ENCODE measurements around the gene CHRNA5. TPM values are rescaled to one million over a fixed set of nuclear protein-coding genes. Genes with fewer than 3 reads are reported as not detected.

Gene CHRNA5
- total and polyA plus RNA-seq, 2 donors from 2014 or later: 0.41 to 0.76 TPM

DNA sequence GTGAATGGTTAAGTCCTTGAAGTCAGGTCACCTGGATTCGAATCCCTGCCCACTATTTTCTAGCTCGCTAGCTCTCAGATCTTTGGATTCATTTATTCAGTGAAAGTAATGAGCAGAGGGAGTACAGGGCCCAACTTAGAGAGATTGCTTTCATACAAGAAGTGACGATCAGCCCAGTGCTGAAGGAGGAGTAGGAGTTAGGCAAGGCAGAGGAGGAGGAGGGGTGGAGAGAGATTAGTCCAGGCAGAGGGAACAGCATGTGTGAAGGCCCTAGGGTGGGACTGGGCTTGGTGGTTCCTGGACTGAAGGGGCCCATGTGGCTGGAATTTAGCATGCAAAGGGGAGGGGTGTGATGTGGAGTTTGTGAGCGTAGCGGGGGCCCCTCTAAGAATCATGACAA, 3.8 kb upstream of the CHRNA5 start:
- Histone ChIP-seq H3K4me3 (ENCODE audit: low read length in 3 of 3) (no peak overlapping the region), H3K9ac (ENCODE audit: low read length in 3 of 3) (no peak overlapping the region)
- TF ChIP-seq, protein P1, sequence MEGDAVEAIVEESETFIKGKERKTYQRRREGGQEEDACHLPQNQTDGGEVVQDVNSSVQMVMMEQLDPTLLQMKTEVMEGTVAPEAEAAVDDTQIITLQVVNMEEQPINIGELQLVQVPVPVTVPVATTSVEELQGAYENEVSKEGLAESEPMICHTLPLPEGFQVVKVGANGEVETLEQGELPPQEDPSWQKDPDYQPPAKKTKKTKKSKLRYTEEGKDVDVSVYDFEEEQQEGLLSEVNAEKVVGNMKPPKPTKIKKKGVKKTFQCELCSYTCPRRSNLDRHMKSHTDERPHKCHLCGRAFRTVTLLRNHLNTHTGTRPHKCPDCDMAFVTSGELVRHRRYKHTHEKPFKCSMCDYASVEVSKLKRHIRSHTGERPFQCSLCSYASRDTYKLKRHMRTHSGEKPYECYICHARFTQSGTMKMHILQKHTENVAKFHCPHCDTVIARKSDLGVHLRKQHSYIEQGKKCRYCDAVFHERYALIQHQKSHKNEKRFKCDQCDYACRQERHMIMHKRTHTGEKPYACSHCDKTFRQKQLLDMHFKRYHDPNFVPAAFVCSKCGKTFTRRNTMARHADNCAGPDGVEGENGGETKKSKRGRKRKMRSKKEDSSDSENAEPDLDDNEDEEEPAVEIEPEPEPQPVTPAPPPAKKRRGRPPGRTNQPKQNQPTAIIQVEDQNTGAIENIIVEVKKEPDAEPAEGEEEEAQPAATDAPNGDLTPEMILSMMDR (IDR thresholded peaks at IDR 0.05; ENCODE audit: borderline replicate concordance, extremely low read depth, insufficient read depth): no peak

GRCh38 chr15:78563092-78563491, 2.2 kb upstream of the CHRNA5 start:
- intact Hi-C loops (cut with DNase I): no loop called here
- TF ChIP-seq, protein P1 (IDR thresholded peaks at IDR 0.05; ENCODE audit: borderline replicate concordance, extremely low read depth, insufficient read depth): no peak
- H3K9ac ChIP-seq (ENCODE audit: low read length in 3 of 3): no peak overlapping the region
- H3K36me3 ChIP-seq (ENCODE audit: control insufficient read depth in 2 of 3, insufficient read depth in 3 of 3, low read length in 3 of 3): no peaks in the 10 kb centered on the region
- no peak overlapping the region for H3K4me3 ChIP-seq (ENCODE audit: low read length in 3 of 3)
- no peak overlapping the region for H3K27ac ChIP-seq (ENCODE audit: low read depth in 2 of 2, low read length in 2 of 2)
- DNase-seq (no peak), FAIRE-seq (no peak)
- H3K4me1 ChIP-seq (ENCODE audit: control insufficient read depth in 2 of 3, insufficient read depth in 2 of 3, low read depth in 1 of 3, low read length in 3 of 3): peaks cover 0 to 9% (median 7%) of the 10 kb centered on the region in 3 donors
- H3K9me3 ChIP-seq (ENCODE audit: control insufficient read depth in 2 of 3, insufficient read depth in 1 of 3, low read length in 3 of 3): no peaks in the 10 kb centered on the region
- no peaks in the 10 kb centered on the region for H3K27me3 ChIP-seq (ENCODE audit: control insufficient read depth, insufficient read depth, low read length)

More for the DNA sequence above, 3.8 kb upstream of the CHRNA5 start:
- Histone ChIP-seq H3K27ac (ENCODE audit: low read depth in 2 of 2, low read length in 2 of 2) (no peak overlapping the region), H3K9me3 (ENCODE audit: control insufficient read depth in 2 of 3, insufficient read depth in 1 of 3, low read length in 3 of 3) (no peaks in the 10 kb centered on the region), H3K4me1 (ENCODE audit: control insufficient read depth in 2 of 3, insufficient read depth in 2 of 3, low read depth in 1 of 3, low read length in 3 of 3) (peaks cover 0 to 9% (median 7%) of the 10 kb centered on the region in 3 donors), H3K27me3 (ENCODE audit: control insufficient read depth, insufficient read depth, low read length) (no peaks in the 10 kb centered on the region), H3K36me3 (ENCODE audit: control insufficient read depth in 2 of 3, insufficient read depth in 3 of 3, low read length in 3 of 3) (no peaks in the 10 kb centered on the region)
- FAIRE-seq (no peak), DNase-seq (no peak)
- intact Hi-C loops (cut with DNase I): no loop called here

- FAIRE-seq (no peak), DNase-seq (peak in 2 of 5 donors; percentile 49 to 72)
- H3K4me3 ChIP-seq (ENCODE audit: low read length in 3 of 3): no peak overlapping the region
- H3K27me3 ChIP-seq (ENCODE audit: control insufficient read depth, insufficient read depth, low read length): no peaks in the 10 kb centered on the region
- H3K9me3 ChIP-seq (ENCODE audit: control insufficient read depth in 2 of 3, insufficient read depth in 1 of 3, low read length in 3 of 3): no peaks in the 10 kb centered on the region
- H3K9ac ChIP-seq (ENCODE audit: low read length in 3 of 3): no peak overlapping the region
- H3K36me3 ChIP-seq (ENCODE audit: control insufficient read depth in 2 of 3, insufficient read depth in 3 of 3, low read length in 3 of 3): no peaks in the 10 kb centered on the region
- peaks cover 0 to 9% (median 7%) of the 10 kb centered on the region in 3 donors for H3K4me1 ChIP-seq (ENCODE audit: control insufficient read depth in 2 of 3, insufficient read depth in 2 of 3, low read depth in 1 of 3, low read length in 3 of 3)
- no peak overlapping the region for H3K27ac ChIP-seq (ENCODE audit: low read depth in 2 of 2, low read length in 2 of 2)
- intact Hi-C loops (cut with DNase I): no loop called here
- TF ChIP-seq, protein P1 (IDR thresholded peaks at IDR 0.05; ENCODE audit: borderline replicate concordance, extremely low read depth, insufficient read depth): no peak
These were observed 600 bp upstream of the CHRNA5 start for GRCh38 chr15:78564743-78565096.
